ENCODE measurements around the gene IGSF9. TPM values are rescaled to one million over a fixed set of nuclear protein-coding genes. Genes with fewer than 3 reads are reported as not detected.
A peak's percentile ranks its signal among the peaks of the same experiment; 100 is the strongest.

The IGSF9 gene
- total and polyA plus RNA-seq, 9 donors: 0.13 to 5.9 (median 0.56) TPM

GRCh38 chr1:159940006-159940620, 5.3 kb downstream of the IGSF9 start:
- Histone ChIP-seq H3K27ac (ENCODE audit: low read length) (no peak overlapping the region), H3K4me3 (ENCODE audit: low read length) (no peak overlapping the region), H3K27me3 (ENCODE audit: control insufficient read depth, insufficient read depth, low read length) (peaks cover 16% of the 10 kb centered on the region), H3K9me3 (replicated peaks; ENCODE audit: control insufficient read depth, low read depth, low read length) (no peaks in the 10 kb centered on the region), H3K4me1 (ENCODE audit: control insufficient read depth, insufficient read depth, low read length) (peaks cover 9% of the 10 kb centered on the region), H3K36me3 (ENCODE audit: control insufficient read depth, insufficient read depth, low read length) (no peaks in the 10 kb centered on the region)
- 66% methylated on average over 4 of the region's 11 CpGs for WGBS (ENCODE audit: insufficient coverage)
- no peak for DNase-seq

DNA sequence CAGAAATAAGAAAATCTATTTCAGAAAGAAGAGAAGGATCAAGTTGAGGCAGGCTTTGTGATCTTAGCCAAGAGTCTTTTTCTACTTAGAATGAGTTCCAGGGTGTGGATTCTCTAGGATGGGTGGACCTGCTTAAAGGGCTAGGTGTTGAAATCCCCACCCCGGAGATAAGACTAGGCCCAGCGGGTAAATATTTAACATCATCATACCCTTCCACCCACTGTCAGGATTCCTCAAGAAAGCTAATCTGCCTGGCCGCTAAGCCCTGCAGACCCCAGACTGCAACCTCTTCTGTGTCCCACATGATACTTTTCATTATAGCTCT, 5.8 kb downstream of the IGSF9 start:
- H3K27me3 ChIP-seq (ENCODE audit: control insufficient read depth, insufficient read depth, low read length): peaks cover 11% of the 10 kb centered on the region
- peaks cover 6% of the 10 kb centered on the region for H3K4me1 ChIP-seq (ENCODE audit: control insufficient read depth, insufficient read depth, low read length)
- no CpG with 5 or more reads among the region's 3 CpGs for WGBS (ENCODE audit: insufficient coverage)
- H3K9me3 ChIP-seq (replicated peaks; ENCODE audit: control insufficient read depth, low read depth, low read length): no peaks in the 10 kb centered on the region
- DNase-seq: no peak
- no peaks in the 10 kb centered on the region for H3K36me3 ChIP-seq (ENCODE audit: control insufficient read depth, insufficient read depth, low read length)
- H3K27ac ChIP-seq (ENCODE audit: low read length): no peak overlapping the region
- H3K4me3 ChIP-seq (ENCODE audit: low read length): no peak overlapping the region

DNA sequence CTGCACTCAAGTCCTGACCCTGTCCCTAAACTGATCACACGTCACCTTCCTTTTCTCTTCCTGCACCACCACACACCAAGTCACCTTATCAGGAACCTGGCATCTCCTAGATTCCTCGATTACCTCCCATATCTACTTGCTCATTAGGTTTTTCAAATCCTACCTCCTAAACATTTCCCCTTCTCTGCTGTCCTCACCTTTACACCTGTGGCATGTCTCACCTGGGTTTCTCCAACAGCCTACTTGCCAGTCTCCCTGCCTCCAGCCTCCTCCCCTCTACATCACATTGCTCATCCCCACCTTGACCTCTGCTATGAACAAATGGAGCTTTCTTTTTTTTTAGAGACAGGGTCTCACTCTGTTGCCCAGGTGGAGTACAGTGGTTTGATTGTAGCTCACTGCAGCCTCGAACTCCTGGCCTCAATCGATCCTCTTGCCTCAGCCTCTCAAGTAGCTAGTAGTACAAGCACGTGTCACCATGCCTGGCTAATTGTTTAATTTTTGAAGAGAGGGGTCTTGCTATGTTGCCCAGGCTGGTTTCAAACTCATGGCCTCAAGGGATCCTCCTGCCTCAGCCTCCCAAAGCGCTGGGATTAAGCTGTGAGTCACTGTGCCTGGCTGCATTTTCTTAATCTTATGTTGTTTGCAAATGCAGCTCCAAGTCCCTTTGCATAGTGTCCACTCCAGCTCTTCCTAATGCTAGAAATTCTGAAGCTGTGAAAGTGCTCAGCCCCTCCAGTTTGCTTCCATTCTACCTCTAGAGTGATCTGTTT, 6.3 kb downstream of the IGSF9 start:
- peaks cover 7% of the 10 kb centered on the region for H3K27me3 ChIP-seq (ENCODE audit: control insufficient read depth, insufficient read depth, low read length)
- peaks cover 6% of the 10 kb centered on the region for H3K4me1 ChIP-seq (ENCODE audit: control insufficient read depth, insufficient read depth, low read length)
- DNase-seq: no peak
- H3K4me3 ChIP-seq (ENCODE audit: low read length): no peak overlapping the region
- H3K27ac ChIP-seq (ENCODE audit: low read length): no peak overlapping the region
- no peaks in the 10 kb centered on the region for H3K9me3 ChIP-seq (replicated peaks; ENCODE audit: control insufficient read depth, low read depth, low read length)
- 90% methylated on average over 5 of the region's 6 CpGs for WGBS (ENCODE audit: insufficient coverage)
- no peaks in the 10 kb centered on the region for H3K36me3 ChIP-seq (ENCODE audit: control insufficient read depth, insufficient read depth, low read length)

DNA sequence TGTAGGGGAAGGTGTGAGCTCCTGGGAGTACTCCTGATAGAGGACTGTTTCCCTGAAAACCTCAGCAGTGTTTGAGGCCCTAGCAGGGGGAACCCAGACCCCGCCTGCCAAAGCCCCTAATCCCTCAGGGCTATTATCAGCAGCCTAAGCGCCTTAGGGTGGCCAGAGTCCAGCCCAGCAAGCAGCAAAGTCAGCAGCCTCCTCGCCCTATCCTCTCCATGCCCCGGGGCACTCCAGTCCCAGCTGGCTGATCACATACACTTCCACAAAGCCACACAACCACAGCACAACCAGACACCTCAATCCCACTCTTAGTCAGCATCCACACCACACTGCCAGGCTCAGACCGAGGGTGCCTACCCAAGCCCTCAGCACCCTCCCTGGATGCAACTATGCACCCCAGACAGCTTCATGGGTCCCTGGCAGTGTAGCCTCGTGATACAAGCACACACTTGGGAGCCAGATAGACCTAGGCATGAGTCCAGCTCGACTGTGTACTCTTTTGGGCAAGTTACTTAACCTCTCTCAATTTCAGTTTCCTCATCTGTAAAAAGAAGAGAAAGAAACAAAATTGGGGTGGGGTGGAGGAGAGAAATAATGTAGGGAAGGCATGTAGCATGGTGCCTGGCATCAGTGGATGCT, 7.1 kb downstream of the IGSF9 start:
- H3K9me3 ChIP-seq (replicated peaks; ENCODE audit: control insufficient read depth, low read depth, low read length): no peaks in the 10 kb centered on the region
- no peaks in the 10 kb centered on the region for H3K36me3 ChIP-seq (ENCODE audit: control insufficient read depth, insufficient read depth, low read length)
- peaks cover 5% of the 10 kb centered on the region for H3K27me3 ChIP-seq (ENCODE audit: control insufficient read depth, insufficient read depth, low read length)
- DNase-seq: no peak
- peaks cover 6% of the 10 kb centered on the region for H3K4me1 ChIP-seq (ENCODE audit: control insufficient read depth, insufficient read depth, low read length)
- H3K27ac ChIP-seq (ENCODE audit: low read length): no peak overlapping the region
- no peak overlapping the region for H3K4me3 ChIP-seq (ENCODE audit: low read length)
- 48% methylated on average over 6 of the region's 7 CpGs for WGBS (ENCODE audit: insufficient coverage)

DNA sequence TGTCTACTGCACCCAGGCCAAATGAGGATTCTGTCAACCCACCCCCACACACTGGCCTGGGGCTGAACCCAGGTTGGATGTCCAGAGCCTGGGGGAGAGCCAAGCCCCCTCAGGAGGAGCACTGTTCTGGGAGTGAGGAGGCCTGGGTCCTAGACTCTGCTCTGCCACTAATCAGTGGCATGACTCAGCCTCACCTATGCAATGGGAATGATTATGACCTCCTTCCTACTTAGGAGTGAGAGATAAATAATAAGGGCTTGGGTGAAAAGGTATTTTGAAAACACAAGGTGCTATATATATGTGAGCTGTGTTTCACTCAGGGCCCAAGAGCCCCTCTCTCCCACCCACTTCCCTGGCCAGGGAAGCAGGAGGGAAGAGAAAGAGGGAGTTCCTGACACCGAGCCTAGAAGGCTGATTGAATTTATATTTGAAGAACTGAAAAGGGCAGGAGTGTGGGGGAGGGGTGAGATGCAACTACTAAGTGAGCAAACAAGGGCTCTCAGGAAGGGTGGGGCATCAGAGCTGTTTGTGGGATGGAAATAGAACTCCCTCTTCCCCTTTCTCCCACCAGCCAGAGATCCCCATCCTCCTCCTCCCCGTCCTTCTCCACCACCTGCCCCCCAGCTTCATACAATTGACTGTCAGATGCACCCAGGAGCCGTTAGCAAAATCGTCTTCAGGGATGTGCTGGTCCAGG, 8.2 kb downstream of the IGSF9 start:
- peaks cover 6% of the 10 kb centered on the region for H3K4me1 ChIP-seq (ENCODE audit: control insufficient read depth, insufficient read depth, low read length)
- H3K4me3 ChIP-seq (ENCODE audit: low read length): no peak overlapping the region
- WGBS (ENCODE audit: insufficient coverage): 30% methylated on average over 3 of the region's 4 CpGs
- no peaks in the 10 kb centered on the region for H3K36me3 ChIP-seq (ENCODE audit: control insufficient read depth, insufficient read depth, low read length)
- H3K9me3 ChIP-seq (replicated peaks; ENCODE audit: control insufficient read depth, low read depth, low read length): no peaks in the 10 kb centered on the region
- no peak overlapping the region for H3K27ac ChIP-seq (ENCODE audit: low read length)
- DNase-seq: no peak
- H3K27me3 ChIP-seq (ENCODE audit: control insufficient read depth, insufficient read depth, low read length): peaks cover 5% of the 10 kb centered on the region

DNA sequence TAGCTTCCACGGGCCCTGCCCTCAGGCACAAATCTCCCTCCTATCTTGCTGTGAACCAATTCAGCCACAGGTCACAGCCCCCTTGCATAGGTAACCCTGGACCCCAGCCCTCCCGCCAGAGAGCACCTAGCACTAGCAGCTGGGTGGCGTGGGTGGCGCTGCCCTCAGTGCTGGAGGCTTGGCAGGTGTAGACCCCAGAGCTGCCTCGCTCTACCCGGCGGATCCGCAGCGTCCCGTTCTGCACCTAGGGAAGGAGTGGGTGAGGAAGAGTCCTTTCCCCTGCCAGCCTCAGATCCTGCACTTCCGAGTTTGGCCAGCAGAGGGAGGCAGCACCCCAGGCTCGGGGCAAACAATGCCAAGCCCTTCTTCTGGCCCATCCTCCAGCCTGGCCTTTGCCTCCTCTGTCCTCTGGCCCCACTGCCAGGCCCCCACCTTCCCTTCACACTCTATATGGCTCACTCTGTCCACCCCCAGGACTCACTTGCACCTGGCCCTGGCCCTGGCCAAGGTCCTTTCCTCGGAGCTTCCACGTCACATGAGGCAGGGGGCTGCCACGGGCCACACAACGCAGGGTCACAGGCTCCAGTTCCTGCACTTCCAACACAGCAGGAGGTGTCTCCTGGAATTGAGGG, 9.0 kb downstream of the IGSF9 start:
- H3K36me3 ChIP-seq (ENCODE audit: control insufficient read depth, insufficient read depth, low read length): no peaks in the 10 kb centered on the region
- no peak overlapping the region for H3K27ac ChIP-seq (ENCODE audit: low read length)
- 34% methylated on average over 15 of the region's 16 CpGs for WGBS (ENCODE audit: insufficient coverage)
- no peaks in the 10 kb centered on the region for H3K9me3 ChIP-seq (replicated peaks; ENCODE audit: control insufficient read depth, low read depth, low read length)
- peaks cover 5% of the 10 kb centered on the region for H3K27me3 ChIP-seq (ENCODE audit: control insufficient read depth, insufficient read depth, low read length)
- DNase-seq: peak; percentile 64
- no peak overlapping the region for H3K4me3 ChIP-seq (ENCODE audit: low read length)
- H3K4me1 ChIP-seq (ENCODE audit: control insufficient read depth, insufficient read depth, low read length): peaks cover 6% of the 10 kb centered on the region

GRCh38 chr1:159935719-159936272, 9.6 kb downstream of the IGSF9 start:
- peaks cover 6% of the 10 kb centered on the region for H3K4me1 ChIP-seq (ENCODE audit: control insufficient read depth, insufficient read depth, low read length)
- peaks cover 5% of the 10 kb centered on the region for H3K27me3 ChIP-seq (ENCODE audit: control insufficient read depth, insufficient read depth, low read length)
- H3K9me3 ChIP-seq (replicated peaks; ENCODE audit: control insufficient read depth, low read depth, low read length): no peaks in the 10 kb centered on the region
- no peak for DNase-seq
- no peak overlapping the region for H3K4me3 ChIP-seq (ENCODE audit: low read length)
- 80% methylated on average over 1 of the region's 4 CpGs for WGBS (ENCODE audit: insufficient coverage)
- no peak overlapping the region for H3K27ac ChIP-seq (ENCODE audit: low read length)
- no peaks in the 10 kb centered on the region for H3K36me3 ChIP-seq (ENCODE audit: control insufficient read depth, insufficient read depth, low read length)

DNA sequence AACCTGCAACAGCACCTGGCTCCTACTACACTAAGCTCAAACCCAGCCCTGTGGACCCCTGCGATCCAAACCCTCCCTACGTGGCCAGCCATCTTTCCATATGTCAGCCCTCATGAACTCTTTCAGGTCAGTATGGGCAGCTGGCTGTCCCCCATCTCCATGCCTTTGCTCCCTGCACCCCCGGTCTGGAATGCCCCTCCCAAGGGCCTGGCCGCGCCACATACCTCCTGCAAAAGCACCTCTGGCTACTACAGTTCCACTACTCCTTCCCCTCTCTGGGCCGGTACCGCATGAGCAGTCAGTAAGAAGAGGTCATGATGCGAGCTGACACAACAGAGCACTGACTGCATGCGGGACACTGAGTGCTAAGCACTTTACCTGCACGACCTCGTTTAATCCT, 10.1 kb downstream of the IGSF9 start:
- Histone ChIP-seq H3K4me3 (ENCODE audit: low read length) (no peak overlapping the region), H3K36me3 (ENCODE audit: control insufficient read depth, insufficient read depth, low read length) (no peaks in the 10 kb centered on the region), H3K27me3 (ENCODE audit: control insufficient read depth, insufficient read depth, low read length) (peaks cover 5% of the 10 kb centered on the region), H3K4me1 (ENCODE audit: control insufficient read depth, insufficient read depth, low read length) (peaks cover 6% of the 10 kb centered on the region), H3K27ac (ENCODE audit: low read length) (no peak overlapping the region), H3K9me3 (replicated peaks; ENCODE audit: control insufficient read depth, low read depth, low read length) (no peaks in the 10 kb centered on the region)
- DNase-seq: no peak
- 86% methylated on average over 9 of the region's 11 CpGs for WGBS (ENCODE audit: insufficient coverage)

DNA sequence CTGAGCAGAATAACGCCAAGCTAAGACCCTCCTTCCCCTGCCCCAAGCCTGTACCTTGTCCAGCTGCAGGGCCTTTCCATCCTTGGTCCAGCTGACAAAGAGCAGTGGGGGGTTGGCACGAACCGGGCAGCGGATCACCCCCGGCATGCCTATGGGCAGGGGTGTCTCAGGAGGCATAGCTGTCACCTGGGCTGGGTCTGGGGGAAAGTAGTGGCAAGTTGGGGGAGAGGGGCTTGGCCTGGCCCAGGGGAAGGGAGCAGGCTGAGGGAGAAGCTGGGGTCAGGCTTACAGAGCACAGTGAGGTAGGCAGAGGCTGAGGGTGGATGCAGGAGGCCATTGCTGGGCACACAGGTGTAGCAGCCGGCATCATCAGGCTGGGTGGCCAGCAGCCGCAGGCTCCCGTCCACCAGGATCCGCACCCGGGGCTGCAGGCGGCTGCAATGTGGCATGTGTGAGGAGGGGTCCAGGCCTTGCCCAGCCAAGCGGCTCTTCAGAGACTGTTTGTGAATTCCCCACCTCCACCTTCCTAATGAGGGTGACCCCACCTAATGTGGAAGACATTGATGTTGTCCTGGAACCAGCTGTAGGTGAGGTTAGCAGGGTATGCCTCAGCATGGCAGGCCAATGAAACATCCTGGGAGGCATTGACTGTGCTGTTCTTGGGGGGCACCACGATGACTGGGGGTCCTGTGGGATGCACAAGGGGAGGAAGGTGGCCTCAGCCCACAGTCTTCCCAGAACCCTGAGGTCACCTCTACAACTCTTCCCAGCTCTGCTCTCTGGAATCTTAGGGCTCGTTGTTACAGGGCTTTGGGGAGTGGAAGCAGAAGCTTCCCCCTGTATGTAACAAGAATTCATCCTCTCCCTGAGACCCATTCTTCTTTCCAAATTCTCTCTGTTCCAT, 11.0 kb downstream of the IGSF9 start:
- H3K9me3 ChIP-seq (replicated peaks; ENCODE audit: control insufficient read depth, low read depth, low read length): no peaks in the 10 kb centered on the region
- no peaks in the 10 kb centered on the region for H3K36me3 ChIP-seq (ENCODE audit: control insufficient read depth, insufficient read depth, low read length)
- H3K27ac ChIP-seq (ENCODE audit: low read length): no peak overlapping the region
- peaks cover 6% of the 10 kb centered on the region for H3K4me1 ChIP-seq (ENCODE audit: control insufficient read depth, insufficient read depth, low read length)
- no peak overlapping the region for H3K4me3 ChIP-seq (ENCODE audit: low read length)
- peaks cover 5% of the 10 kb centered on the region for H3K27me3 ChIP-seq (ENCODE audit: control insufficient read depth, insufficient read depth, low read length)
- no peak for DNase-seq
- WGBS (ENCODE audit: insufficient coverage): 78% methylated on average over 6 of the region's 14 CpGs
